ENCODE measurements around the gene ACSL1. TPM values are rescaled to one million over a fixed set of nuclear protein-coding genes. Genes with fewer than 3 reads are reported as not detected.
"Not testable (repeated sequence)": the region's sequence is repeated elsewhere in the genome, so short reads cannot be mapped to it uniquely, and the experiment has no call there.

The ACSL1 gene
- total RNA-seq, 1 experiment from 2014 or later, result 12.9 TPM

DNA sequence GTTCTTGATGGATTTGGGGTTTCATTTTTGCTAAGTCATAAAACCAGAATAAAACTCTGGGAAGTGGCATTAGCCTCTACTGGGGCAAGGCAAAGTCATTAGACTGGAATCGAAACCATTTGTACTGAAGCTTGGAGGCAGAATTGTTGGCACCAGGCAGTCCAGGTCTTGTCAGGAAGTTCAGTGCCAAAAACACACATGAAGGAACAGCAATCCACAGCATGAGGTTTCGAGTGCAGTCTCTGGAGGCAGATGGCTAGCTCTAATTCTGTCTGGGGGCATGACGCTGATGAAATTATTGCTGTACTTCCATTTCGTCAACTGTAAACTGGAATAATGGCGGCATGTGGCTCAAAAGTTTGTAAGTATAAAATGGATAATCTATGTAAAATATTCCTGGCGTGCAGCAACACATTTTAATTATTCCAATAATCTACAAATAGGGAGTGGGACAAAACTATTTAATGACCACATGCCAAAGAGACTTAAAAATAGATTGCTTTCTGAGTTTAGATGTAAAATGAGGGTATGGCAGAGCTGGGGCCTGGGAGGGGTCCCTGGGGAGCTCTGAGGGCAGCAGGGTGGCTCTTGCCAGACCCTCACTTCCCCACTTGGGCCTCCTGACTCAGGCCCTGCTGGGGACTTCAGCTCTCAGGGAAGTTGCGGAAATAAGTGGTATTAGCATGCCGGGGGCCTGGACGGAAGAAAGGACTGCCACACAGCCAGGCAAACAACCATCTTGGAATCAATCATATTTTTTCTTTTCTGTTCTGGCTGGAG is 73.1 kb downstream of the ACSL1 start:
- Histone ChIP-seq H3K4me1 (peaks cover 14% of the 10 kb centered on the region), H3K36me3 (no peaks in the 10 kb centered on the region), H3K27me3 (no peaks in the 10 kb centered on the region), H3K27ac (no peak overlapping the region), H3K9me3 (replicated peaks) (no peaks in the 10 kb centered on the region), H3K4me3 (no peak overlapping the region)
- no peak for DNase-seq

DNA sequence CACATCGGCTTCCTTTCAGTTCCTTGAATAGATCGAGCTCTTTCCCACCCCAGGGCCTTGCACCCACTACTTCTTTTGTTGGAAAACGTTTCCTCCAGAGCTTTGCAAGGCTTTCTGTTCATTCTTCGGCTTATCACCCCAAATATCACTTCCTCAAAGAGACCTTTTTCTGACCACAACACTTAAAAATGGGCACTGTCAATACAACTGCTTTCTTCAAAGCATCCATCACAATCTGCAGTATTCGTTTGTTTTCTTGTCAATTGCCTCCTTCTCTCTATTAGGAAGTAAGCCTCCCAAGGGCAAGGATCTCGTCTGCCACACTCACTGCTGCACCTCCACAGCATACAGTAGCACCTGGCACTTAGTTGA is 74.2 kb downstream of the ACSL1 start:
- no peak for DNase-seq
- Histone ChIP-seq H3K27me3 (no peaks in the 10 kb centered on the region), H3K27ac (0 out of 2 replicates have a peak overlapping the region, but pooled peaks have one; percentile 19), H3K36me3 (no peaks in the 10 kb centered on the region), H3K4me3 (no peak overlapping the region), H3K4me1 (peaks cover 15% of the 10 kb centered on the region), H3K9me3 (replicated peaks) (no peaks in the 10 kb centered on the region)

DNA sequence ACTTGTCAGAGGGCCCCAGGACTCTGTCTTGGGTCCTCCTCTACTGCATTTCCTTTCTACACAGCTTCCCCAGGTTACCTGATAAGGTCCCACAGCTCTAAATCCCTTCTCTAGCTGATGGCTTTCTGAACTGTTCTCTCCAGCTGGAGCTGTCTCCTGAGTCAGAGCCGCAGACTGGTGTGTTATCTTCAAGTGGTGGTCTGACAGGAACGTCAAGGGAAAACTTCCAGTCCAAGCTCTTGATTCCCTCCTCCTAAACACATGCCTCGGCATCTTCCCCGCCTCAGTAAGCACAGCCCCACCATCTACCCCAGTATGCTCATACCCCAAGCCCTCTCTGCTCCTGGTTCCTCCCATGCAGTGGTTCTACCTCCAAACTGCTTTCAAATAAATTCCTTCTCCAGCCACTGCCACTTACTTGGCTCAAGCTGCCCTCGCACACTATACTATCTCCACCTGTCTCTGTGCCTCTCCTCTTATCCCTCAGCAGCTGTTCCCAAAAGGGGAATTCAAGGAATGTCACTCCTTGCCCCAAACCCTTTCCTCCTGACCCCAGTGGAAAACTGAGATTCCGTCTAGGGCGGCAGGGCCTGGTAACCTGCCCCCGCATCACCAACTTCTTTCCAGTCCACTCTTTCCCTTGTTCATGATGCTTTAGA is 74.7 kb downstream of the ACSL1 start:
- peaks cover 20% of the 10 kb centered on the region for H3K4me1 ChIP-seq
- no peak overlapping the region for H3K4me3 ChIP-seq
- no peaks in the 10 kb centered on the region for H3K36me3 ChIP-seq
- H3K9me3 ChIP-seq (replicated peaks), result no peaks in the 10 kb centered on the region
- peak; percentile 68 to 81 for DNase-seq
- no peaks in the 10 kb centered on the region for H3K27me3 ChIP-seq
- H3K27ac ChIP-seq, result peak overlapping the region; percentile 19; the same call in 1 of the 2 replicates

DNA sequence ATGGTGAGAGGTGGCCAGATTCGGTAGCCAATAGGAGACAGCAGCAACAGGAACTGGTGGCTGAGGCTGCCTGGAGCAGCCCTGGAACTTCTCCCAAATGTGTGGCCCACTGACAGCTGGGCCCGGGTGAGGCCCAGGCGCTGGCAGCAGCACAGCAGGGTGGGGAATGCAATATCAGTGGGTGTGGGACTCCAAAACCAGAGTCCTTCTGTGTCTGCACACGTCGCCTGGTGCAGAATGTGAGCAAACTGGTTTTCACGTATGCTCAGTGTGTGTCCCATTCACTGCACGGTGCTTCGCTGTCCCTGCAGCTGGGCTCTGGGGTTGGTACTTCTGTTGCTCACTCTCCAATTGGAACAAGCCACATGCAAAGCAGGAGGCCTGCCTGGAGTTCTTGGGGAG is 77.5 kb downstream of the ACSL1 start:
- DNase-seq, result no peak
- peaks cover 17% of the 10 kb centered on the region for H3K4me1 ChIP-seq
- no peaks in the 10 kb centered on the region for H3K27me3 ChIP-seq
- H3K4me3 ChIP-seq, result no peak overlapping the region
- H3K27ac ChIP-seq, result no peak overlapping the region
- no peaks in the 10 kb centered on the region for H3K36me3 ChIP-seq
- H3K9me3 ChIP-seq (replicated peaks), result no peaks in the 10 kb centered on the region

DNA sequence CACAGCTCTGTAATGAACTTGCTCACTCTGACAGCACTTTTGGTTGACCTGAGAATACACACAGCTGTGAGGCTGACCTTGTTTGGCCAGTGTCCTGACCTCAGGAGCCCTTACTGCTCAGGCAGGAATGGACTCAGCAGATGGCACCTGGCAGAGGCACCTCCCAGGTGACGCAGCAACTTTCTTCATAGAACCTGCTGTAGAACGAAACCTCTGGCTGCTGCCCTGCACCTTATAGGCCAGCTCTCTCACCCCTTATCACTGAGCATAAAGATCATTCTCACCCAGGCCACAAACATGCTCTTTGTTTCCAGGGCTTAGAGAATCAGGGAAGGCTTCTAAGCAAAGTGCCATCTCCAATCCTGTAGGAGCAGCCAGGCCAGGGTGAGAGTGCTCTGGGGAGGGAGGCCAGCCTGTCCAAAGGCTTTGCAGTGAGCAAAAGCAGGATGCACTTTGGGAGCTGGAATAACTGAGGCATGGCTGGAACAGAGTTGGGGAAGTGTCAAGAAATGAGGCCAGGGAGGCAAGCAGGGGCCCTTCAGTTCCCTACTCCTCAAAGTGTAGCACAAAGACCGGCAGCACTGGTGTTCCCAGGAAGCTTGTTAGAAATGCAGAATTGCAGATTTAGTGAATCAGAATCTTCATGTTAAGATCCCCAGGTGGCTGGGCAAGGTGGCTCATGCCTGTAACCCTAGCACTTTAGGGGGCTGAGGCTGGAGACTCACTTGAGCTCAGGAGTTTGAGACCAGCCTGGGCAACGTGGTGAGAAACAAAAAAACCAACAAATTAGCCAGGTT is 78.5 kb downstream of the ACSL1 start:
- no peaks in the 10 kb centered on the region for H3K9me3 ChIP-seq (replicated peaks)
- H3K4me1 ChIP-seq, result peaks cover 17% of the 10 kb centered on the region
- H3K27ac ChIP-seq, result no peak overlapping the region
- no peak for DNase-seq
- no peak overlapping the region for H3K4me3 ChIP-seq
- H3K36me3 ChIP-seq, result no peaks in the 10 kb centered on the region
- no peaks in the 10 kb centered on the region for H3K27me3 ChIP-seq

DNA sequence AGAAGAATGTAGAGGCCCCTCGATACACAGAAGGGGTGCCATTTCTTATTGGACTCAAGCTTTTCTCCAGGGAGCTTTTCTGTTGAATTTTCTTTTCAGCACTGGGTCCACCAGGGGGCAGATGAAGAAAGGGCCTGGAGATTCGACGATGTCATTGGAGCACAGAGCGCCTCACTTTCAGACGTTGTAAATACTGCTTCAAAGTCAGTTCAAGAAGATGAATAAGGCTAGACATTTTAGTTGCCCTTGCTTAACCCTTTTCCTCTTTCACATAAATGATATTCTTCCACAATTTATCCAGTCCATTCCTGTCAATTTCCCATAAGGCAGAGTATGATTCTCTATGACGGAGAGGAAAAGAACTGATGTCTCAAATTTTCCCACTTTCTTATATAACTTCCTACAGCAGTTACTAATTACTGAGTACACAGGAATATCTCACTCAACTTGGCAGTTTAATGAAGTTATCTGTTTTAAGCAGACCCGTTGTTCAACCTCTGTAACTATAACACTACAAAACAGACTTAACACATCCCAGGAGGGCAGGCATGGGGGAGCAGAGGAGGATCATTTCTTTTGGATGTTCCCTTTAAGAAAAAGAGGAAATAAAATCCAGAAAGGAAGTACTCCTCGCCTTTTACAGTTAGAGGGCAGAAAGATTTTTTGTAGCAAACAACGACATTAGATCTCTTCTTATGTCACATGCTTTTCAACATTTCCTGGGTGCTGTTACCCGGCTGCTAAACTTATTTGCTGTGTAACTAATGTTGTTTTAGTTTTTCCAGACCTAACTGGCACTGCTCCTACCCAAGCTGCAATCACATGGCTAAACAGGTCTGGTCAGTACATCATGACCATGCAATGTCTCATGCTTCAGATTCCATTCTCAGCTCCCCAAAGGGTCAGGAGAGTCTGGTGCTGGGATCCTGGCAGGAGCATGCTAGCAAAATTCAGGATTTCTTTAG is 79.7 kb downstream of the ACSL1 start:
- H3K36me3 ChIP-seq, result no peaks in the 10 kb centered on the region
- H3K4me3 ChIP-seq, result no peak overlapping the region
- no peak overlapping the region for H3K27ac ChIP-seq
- H3K4me1 ChIP-seq, result peaks cover 12% of the 10 kb centered on the region; the same call in 1 of the 2 replicates
- no peaks in the 10 kb centered on the region for H3K9me3 ChIP-seq (replicated peaks)
- H3K27me3 ChIP-seq, result no peaks in the 10 kb centered on the region
- DNase-seq, result peak; percentile 53 to 74

DNA sequence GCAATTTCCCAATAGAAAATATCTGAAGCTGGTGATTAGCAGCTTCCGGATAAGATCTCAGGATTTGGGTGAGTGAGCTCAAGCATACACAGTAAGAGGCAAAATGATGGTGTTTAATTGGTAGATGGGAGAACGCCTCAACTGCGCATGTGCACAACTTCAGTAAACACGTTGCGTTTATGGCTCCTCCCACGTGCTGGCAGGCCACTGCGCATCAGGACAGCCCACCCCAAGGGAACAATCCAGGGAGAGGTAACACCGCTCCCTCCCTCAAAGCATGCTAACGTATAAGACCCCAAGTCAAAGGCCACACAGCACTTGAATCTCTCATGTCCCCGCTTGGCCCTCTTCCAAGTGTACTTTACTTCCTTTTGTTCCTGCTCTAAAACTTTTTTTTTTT is 81.5 kb downstream of the ACSL1 start:
- DNase-seq, result no peak
- no peak overlapping the region for H3K27ac ChIP-seq
- no peak overlapping the region for H3K4me3 ChIP-seq
- no peaks in the 10 kb centered on the region for H3K27me3 ChIP-seq
- no peaks in the 10 kb centered on the region for H3K9me3 ChIP-seq (replicated peaks)
- H3K4me1 ChIP-seq, result 0 out of 2 replicates have a peak, but pooled peaks cover 6% of the 10 kb centered on the region
- H3K36me3 ChIP-seq, result no peaks in the 10 kb centered on the region

DNA sequence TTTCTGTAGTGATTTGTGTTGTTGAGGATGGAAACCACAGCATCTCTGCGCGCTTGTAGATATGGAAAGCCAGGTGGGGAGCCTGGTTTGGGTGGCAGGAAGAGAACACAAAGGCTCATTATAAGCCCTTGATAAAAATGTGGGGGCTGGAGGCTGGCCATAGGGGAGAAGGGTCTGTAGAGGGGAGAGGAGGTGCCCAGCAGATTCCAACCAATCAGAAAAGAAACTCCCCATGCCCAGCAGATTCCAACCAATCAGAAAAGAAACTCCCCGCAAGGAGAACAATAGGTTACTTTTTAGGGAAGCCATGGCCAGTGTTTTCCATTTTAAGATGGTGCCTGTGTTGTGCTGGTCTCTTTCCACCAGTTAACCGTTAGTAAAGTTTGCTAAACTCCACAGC is 82.1 kb downstream of the ACSL1 start:
- H3K36me3 ChIP-seq, result no peaks in the 10 kb centered on the region
- 0 out of 2 replicates have a peak, but pooled peaks cover 6% of the 10 kb centered on the region for H3K4me1 ChIP-seq
- no peak overlapping the region for H3K4me3 ChIP-seq
- no peak overlapping the region for H3K27ac ChIP-seq
- DNase-seq, result no peak
- H3K9me3 ChIP-seq (replicated peaks), result no peaks in the 10 kb centered on the region
- H3K27me3 ChIP-seq, result no peaks in the 10 kb centered on the region

DNA sequence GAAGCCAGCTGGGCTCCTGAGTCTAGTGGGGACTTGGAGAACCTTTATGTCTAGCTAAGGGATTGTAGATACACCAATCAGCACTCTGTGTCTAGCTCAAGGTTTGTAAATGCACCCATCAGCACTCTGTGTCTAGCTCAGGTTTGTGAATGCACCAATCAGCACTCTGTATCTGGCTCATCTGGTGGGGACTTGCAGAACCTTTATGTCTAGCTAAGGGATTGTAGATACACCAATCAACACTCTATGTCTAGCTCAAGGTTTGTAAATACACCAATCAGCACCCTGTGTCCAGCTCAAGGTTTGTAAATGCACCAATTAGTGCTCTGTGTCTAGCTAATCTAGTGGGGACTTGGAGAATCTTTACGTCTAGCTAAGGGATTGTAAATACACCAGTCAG is 84.1 kb downstream of the ACSL1 start:
- not testable (repeated sequence) for H3K9me3 ChIP-seq (replicated peaks); DNase-seq; H3K27me3 ChIP-seq; H3K27ac ChIP-seq; H3K4me3 ChIP-seq; H3K36me3 ChIP-seq; H3K4me1 ChIP-seq

DNA sequence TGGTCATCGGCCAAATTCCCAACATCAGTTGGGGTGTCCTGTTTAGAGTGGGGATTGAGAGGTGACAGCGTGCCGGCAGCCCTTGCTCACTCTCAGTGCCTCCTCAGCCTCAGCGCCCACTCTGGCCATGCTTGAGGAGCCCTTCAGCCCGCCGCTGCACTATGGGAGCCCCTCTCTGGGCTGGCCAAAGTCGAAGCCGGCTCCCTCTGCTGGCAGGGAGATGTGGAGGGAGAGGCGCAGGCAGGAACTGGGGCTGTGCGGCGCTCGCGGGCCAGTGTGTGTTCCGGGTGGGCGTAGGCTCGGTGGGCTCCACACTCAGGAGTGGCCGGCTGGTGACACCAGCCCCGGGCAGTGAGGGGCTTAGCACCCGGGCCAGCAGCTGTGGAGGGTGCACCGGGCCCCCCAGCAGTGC is 84.8 kb downstream of the ACSL1 start:
- H3K27me3 ChIP-seq, result no peaks in the 10 kb centered on the region
- H3K9me3 ChIP-seq (replicated peaks), result no peaks in the 10 kb centered on the region
- no peak for DNase-seq
- no peak overlapping the region for H3K27ac ChIP-seq
- no peak overlapping the region for H3K4me3 ChIP-seq
- H3K4me1 ChIP-seq, result 0 out of 2 replicates have a peak, but pooled peaks cover under 1% of the 10 kb centered on the region
- H3K36me3 ChIP-seq, result no peaks in the 10 kb centered on the region

DNA sequence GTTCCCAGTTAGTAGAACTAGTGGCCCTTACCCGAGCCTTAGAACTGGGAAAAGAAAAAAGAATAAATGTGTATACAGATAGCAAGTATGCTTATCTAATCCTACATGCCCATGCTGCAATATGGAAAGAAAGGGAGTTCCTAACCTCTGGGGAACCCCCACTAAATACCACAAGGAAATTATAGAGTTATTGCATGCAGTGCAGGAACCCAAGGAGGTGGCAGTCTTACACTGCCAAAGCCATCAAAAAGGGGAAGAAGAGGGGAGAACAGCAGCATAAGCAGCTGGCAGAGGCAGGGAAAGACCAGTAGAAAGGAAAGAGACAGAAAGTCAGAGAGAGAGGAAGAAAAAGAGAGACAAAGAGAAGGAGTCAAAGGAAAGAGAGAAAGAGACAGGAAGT is 86.2 kb downstream of the ACSL1 start:
- H3K27me3 ChIP-seq; DNase-seq; H3K9me3 ChIP-seq (replicated peaks); H3K27ac ChIP-seq; H3K4me3 ChIP-seq; H3K4me1 ChIP-seq; H3K36me3 ChIP-seq: not testable (repeated sequence)

DNA sequence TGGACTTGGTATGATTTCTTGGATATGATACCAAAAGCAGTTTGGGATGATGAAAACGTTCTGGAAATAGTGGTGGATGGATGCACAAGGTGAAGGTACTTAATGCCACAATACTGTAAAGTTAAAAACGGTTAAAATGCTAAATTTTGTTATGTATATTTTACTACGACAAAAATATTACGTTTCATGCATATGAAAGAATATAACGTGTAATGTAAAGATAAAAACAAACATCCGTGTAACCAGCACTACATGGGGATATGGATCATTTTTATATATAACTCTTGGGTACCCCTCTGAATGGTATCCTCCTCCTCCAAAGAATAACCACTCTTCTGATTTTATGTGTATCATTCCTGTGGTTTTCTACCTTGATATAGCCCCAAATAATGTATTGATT is 91.0 kb downstream of the ACSL1 start:
- peak overlapping the region; percentile 73 for H3K4me3 ChIP-seq

DNA sequence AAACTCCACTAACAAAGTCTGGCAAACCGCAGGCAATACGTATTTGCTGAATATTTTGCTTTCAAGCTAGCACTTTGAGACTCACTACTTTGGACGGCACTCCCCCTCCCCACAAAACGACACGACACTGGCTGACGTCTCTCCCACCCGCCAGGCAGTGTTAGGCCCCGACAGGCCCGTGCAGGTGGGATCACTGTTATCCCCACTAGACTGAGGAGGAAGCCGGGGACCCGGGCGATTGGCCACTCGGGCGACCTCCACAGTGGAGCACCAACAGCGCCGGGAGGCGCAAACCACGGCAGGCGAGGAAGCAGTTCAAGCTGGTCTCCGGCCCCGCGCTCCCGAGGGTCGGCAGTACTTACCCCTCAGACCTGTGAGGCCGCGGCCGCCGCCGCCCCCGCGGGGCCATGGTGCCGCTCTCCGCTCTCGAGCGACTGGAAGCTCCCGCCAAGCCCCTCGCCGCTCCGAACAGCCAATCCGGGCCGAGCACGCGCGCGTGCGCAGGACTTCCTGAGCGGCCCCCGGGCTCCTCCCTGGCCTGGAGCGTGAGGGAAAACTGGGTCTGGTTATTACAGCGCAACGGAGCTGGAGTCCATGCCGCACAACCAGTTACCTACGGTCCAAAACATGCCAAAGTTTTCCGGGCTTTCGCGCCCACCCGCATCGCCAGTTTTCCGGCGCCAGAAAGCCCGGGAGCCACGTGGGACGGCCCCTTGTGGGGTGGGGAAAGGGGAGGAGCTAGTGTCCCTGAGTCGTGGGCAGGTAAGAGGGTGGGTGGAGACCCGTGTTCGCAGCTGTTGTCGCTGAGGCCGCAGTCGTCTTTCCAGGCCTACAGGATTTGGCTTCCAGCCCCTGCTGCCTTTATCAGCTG is 91.9 kb downstream of the ACSL1 start, which contains the start of gene CENPU:
Gene CENPU, minus strand, starts transcription at position 443 of the 871 bp plus-strand sequence. Its CDS starts 34 bp downstream, at position 409.
- peak within 1 kb of the TSS; percentile 81 for H3K27ac ChIP-seq
- H3K4me3 ChIP-seq, result peak within 1 kb of the TSS; percentile 73
- H3K4me1 ChIP-seq, result peaks cover 3% of the 10 kb centered on the region; the same call in 1 of the 2 replicates
- peak; percentile 96 to 98 for DNase-seq
- H3K36me3 ChIP-seq, result peaks cover 13% of the 10 kb centered on the region
- H3K27me3 ChIP-seq, result no peaks in the 10 kb centered on the region
- no peaks in the 10 kb centered on the region for H3K9me3 ChIP-seq (replicated peaks)

More for the DNA sequence above, 91.0 kb downstream of the ACSL1 start:
- Histone ChIP-seq H3K9me3 (replicated peaks) (no peaks in the 10 kb centered on the region), H3K36me3 (peaks cover 7% of the 10 kb centered on the region), H3K27me3 (no peaks in the 10 kb centered on the region), H3K4me1 (peaks cover 3% of the 10 kb centered on the region; the same call in 1 of the 2 replicates), H3K27ac (peak overlapping the region; percentile 65)
- DNase-seq, result no peak

Measured in SJCRH30 (cell line).